Mesenchymal stem cell (in vitro differentiated cells and primary cell): ENCODE data around the gene DZIP1L.

Experiments
- DNase-seq: peaks from one replicate; pipeline ENCODE4 v3.0.0-alpha.2; 2013
- H2AFZ ChIP-seq: one replicate; pipeline ENCODE4 v1.6.1; 2013; ENCODE audit warnings: low read depth, mild to moderate bottlenecking, control low read depth, inconsistent platforms, low read length, moderate library complexity
- H2AK5ac ChIP-seq: 2 replicates; pipeline ENCODE4 v1.6.1; 2013; ENCODE audit warnings: low read length, moderate library complexity, mild to moderate bottlenecking, inconsistent platforms; ENCODE audit not compliant: severe bottlenecking
- H2BK120ac ChIP-seq: one replicate; pipeline ENCODE4 v1.6.1; 2013; ENCODE audit warnings: low read depth, mild to moderate bottlenecking, inconsistent platforms, low read length, moderate library complexity
- H2BK12ac ChIP-seq, 2 experiments: one replicate each; pipeline ENCODE4 v1.6.1; 2013; ENCODE audit warnings: inconsistent platforms in 2 of 2, low read length in 2 of 2, mild to moderate bottlenecking in 2 of 2, moderate library complexity in 2 of 2, control low read depth in 1 of 2
- H2BK15ac ChIP-seq: one replicate; pipeline ENCODE4 v1.6.1; 2013; ENCODE audit warnings: mild to moderate bottlenecking, low read depth, inconsistent platforms; ENCODE audit not compliant: poor library complexity, severe bottlenecking
- H2BK5ac ChIP-seq: 2 replicates; pipeline ENCODE4 v1.6.1; 2013; ENCODE audit warnings: low read depth, mild to moderate bottlenecking, low read length, control low read depth, inconsistent platforms; ENCODE audit not compliant: poor library complexity, severe bottlenecking
- H3K14ac ChIP-seq, 2 experiments: one replicate each; pipeline ENCODE4 v1.6.1; 2013; ENCODE audit warnings: inconsistent platforms in 2 of 2, low read length in 2 of 2, control low read depth in 1 of 2, mild to moderate bottlenecking in 1 of 2, moderate library complexity in 1 of 2
- H3K18ac ChIP-seq, 2 experiments: one replicate each; pipeline ENCODE4 v1.6.1; 2013; ENCODE audit warnings: inconsistent platforms in 2 of 2, low read length in 2 of 2, control low read depth in 1 of 2, low read depth in 1 of 2, mild to moderate bottlenecking in 1 of 2
- H3K23ac ChIP-seq, 2 experiments: one replicate each; pipeline ENCODE4 v1.6.1; 2013; ENCODE audit warnings: inconsistent platforms in 2 of 2, low read length in 2 of 2, mild to moderate bottlenecking in 2 of 2, moderate library complexity in 2 of 2, control low read depth in 1 of 2
- H3K27ac ChIP-seq: 2 replicates; pipeline ENCODE4 v1.5.1; 2013; ENCODE audit warnings: mild to moderate bottlenecking, moderate library complexity, low read length, control low read depth, inconsistent platforms; ENCODE audit not compliant: poor library complexity, severe bottlenecking
- H3K27me3 ChIP-seq, 2 experiments: 2 replicates each; pipeline versions ENCODE4 v1.6.1 to v1.7.0; 2013; ENCODE audit warnings: low read length in 2 of 2, mild to moderate bottlenecking in 2 of 2, moderate library complexity in 2 of 2, control low read depth in 1 of 2, inconsistent platforms in 1 of 2; ENCODE audit not compliant: control insufficient read depth in 1 of 2, insufficient read depth in 1 of 2
- H3K36me3 ChIP-seq, 2 experiments: 2 replicates each; pipeline versions ENCODE4 v1.6.1 to v1.7.0; 2013; ENCODE audit warnings: low read length in 2 of 2, control low read depth in 1 of 2, inconsistent platforms in 1 of 2, low read depth in 1 of 2, mild to moderate bottlenecking in 1 of 2; ENCODE audit not compliant: insufficient read depth in 2 of 2, control insufficient read depth in 1 of 2
- H3K4ac ChIP-seq, 2 experiments: one replicate each; pipeline ENCODE4 v1.6.1; 2013; ENCODE audit warnings: inconsistent platforms in 2 of 2, low read length in 2 of 2, mild to moderate bottlenecking in 2 of 2, moderate library complexity in 2 of 2, control low read depth in 1 of 2, low read depth in 1 of 2
- H3K4me1 ChIP-seq: 2 replicates; pipeline ENCODE4 v1.6.1; 2013; ENCODE audit warnings: low read depth, low read length, control low read depth; ENCODE audit not compliant: control insufficient read depth, insufficient read depth
- H3K4me2 ChIP-seq: 2 replicates; pipeline ENCODE4 v1.6.1; 2013; ENCODE audit warnings: low read length, mild to moderate bottlenecking, inconsistent platforms; ENCODE audit not compliant: poor library complexity, severe bottlenecking
- H3K4me3 ChIP-seq, 2 experiments: 2 replicates each; pipeline versions ENCODE4 v1.5.1 to v1.7.0; 2013; ENCODE audit warnings: low read length in 2 of 2, mild to moderate bottlenecking in 2 of 2, control low read depth in 1 of 2, low read depth in 1 of 2; ENCODE audit not compliant: insufficient read depth in 1 of 2
- H3K79me1 ChIP-seq: replicated peaks from 2 replicates; pipeline ENCODE4 v1.6.1; 2013; ENCODE audit warnings: mild to moderate bottlenecking, control low read depth, low read length, inconsistent platforms; ENCODE audit not compliant: poor library complexity, severe bottlenecking
- H3K9ac ChIP-seq: 2 replicates; pipeline ENCODE4 v1.7.0; 2013; ENCODE audit warnings: mild to moderate bottlenecking, low read length, moderate library complexity
- H3K9me3 ChIP-seq: 2 replicates; pipeline ENCODE4 v1.7.0; 2013; ENCODE audit warnings: mild to moderate bottlenecking, low read length; ENCODE audit not compliant: control insufficient read depth
- H4K8ac ChIP-seq: one replicate; pipeline ENCODE4 v1.6.1; 2013; ENCODE audit warnings: inconsistent platforms, mild to moderate bottlenecking, low read length, moderate library complexity
- H4K91ac ChIP-seq: one replicate; pipeline ENCODE4 v1.6.1; 2013; ENCODE audit warnings: mild to moderate bottlenecking, low read length, inconsistent platforms
- WGBS: methylation state at CpG from one replicate; pipeline ENCODE4 v1.1.7; 2013; ENCODE audit warnings: mixed read lengths; 5-methylcytosine and 5-hydroxymethylcytosine counted together

Gene DZIP1L

DNA sequence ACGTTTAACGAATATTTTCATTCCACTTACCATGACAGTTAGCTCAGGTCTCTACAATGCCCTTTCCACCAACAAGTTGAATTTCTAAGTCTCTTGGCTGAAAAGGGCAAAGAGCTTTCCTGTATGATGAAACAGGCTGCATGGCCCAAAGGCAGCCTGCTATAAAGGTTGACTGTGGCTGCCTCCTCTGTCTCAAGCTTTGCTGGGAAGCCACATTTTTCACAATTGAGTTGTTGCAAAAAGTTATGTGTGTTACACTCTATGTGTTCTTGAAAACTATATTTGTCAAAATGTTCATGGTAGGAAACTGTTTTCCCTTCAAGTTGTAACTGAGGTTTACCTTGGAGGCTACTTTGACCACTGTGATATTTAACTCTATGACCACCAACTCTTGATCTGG, 49.5 kb downstream of the DZIP1L start:
- Histone ChIP-seq H3K18ac (no peak overlapping the region), H3K4me3 (no peak overlapping the region), H3K4ac (no peak overlapping the region), H2AFZ (no peak overlapping the region), H4K8ac (no peak overlapping the region), H2BK15ac (no peak overlapping the region), H3K4me1 (peaks cover 3% of the 10 kb centered on the region), H4K91ac (no peak overlapping the region), H3K4me2 (no peak overlapping the region), H3K27me3 (no peaks in the 10 kb centered on the region), H3K27ac (no peak overlapping the region), H2BK12ac (no peak overlapping the region), H2BK120ac (no peak overlapping the region), H3K36me3 (peaks cover 74 to 77% of the 10 kb centered on the region in 2 experiments), H3K23ac (no peak overlapping the region), H2AK5ac (no peak overlapping the region), H2BK5ac (no peak overlapping the region), H3K9ac (no peak overlapping the region), H3K9me3 (no peaks in the 10 kb centered on the region), H3K79me1 (peaks cover 23% of the 10 kb centered on the region), H3K14ac (no peak overlapping the region)
- WGBS, result 100% methylated on average over 2 of the region's 2 CpGs
- DNase-seq, result no peak

DNA sequence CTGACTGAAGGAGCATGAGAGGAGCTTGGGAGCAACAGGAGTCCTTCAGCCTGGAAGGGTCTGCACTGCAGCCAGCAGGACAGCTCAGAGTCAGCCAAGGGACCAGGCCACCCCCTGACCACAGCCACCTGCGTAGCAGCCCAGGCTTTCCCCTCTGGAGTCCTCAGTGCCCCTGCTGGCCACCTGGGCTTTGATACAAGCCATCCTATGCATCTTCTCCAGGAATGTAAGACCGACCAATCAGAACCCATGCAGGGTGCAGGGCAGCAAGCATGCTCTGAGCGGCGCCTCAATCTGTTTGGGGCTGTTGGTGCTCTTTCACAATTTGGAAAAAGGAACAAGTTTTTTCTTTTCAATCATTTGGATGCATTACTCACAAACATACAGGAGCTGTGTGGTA, 52.0 kb downstream of the DZIP1L start:
- Histone ChIP-seq H2BK5ac (no peak overlapping the region), H2AFZ (no peak overlapping the region), H3K4ac (no peak overlapping the region), H2AK5ac (no peak overlapping the region), H3K79me1 (peaks cover 15% of the 10 kb centered on the region), H2BK15ac (no peak overlapping the region), H3K9me3 (no peaks in the 10 kb centered on the region), H3K27me3 (no peaks in the 10 kb centered on the region), H3K4me3 (no peak overlapping the region), H3K14ac (no peak overlapping the region), H3K23ac (no peak overlapping the region), H3K9ac (no peak overlapping the region), H4K91ac (no peak overlapping the region), H3K27ac (no peak overlapping the region), H3K18ac (no peak overlapping the region), H3K36me3 (peaks cover 60 to 63% of the 10 kb centered on the region in 2 experiments), H3K4me1 (peaks cover 1% of the 10 kb centered on the region), H2BK120ac (no peak overlapping the region), H3K4me2 (no peak overlapping the region), H4K8ac (no peak overlapping the region), H2BK12ac (no peak overlapping the region)
- no peak for DNase-seq
- 89% methylated on average over 2 of the region's 4 CpGs for WGBS

DNA sequence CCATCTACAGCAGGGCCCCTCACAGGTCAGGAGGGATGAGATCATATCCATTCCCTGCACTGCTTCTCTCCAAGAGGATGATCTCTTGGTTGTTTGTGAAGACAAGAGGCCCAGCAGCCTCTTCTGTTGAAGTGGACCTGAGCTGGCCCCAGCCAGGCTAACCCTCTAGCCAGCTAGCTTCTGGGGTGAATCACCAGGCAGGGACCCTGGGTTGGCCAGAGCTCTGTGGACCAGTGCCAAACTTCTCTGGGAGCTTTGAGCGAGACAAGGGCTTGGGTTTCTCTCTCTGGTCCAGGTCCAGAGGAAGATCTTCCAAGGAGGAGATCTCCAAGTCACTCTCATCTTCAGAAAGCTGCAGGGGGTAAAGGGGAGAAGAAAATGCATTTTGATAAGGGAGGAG, 52.8 kb downstream of the DZIP1L start:
- WGBS, result 84% methylated on average over 1 of the region's 1 CpG
- Histone ChIP-seq H4K91ac (no peak overlapping the region), H3K4me2 (no peak overlapping the region), H3K4me3 (no peak overlapping the region), H3K27ac (no peak overlapping the region), H3K9ac (no peak overlapping the region), H3K79me1 (peaks cover 8% of the 10 kb centered on the region), H2AK5ac (no peak overlapping the region), H3K18ac (no peak overlapping the region), H3K9me3 (no peaks in the 10 kb centered on the region), H4K8ac (no peak overlapping the region), H2BK12ac (no peak overlapping the region), H2BK5ac (no peak overlapping the region), H3K4ac (no peak overlapping the region), H3K4me1 (peaks cover 1% of the 10 kb centered on the region), H3K14ac (no peak overlapping the region), H3K27me3 (no peaks in the 10 kb centered on the region), H3K23ac (no peak overlapping the region), H2AFZ (no peak overlapping the region), H2BK15ac (no peak overlapping the region), H2BK120ac (no peak overlapping the region), H3K36me3 (peaks cover 52 to 56% of the 10 kb centered on the region in 2 experiments)
- peak; percentile 25 for DNase-seq

DNA sequence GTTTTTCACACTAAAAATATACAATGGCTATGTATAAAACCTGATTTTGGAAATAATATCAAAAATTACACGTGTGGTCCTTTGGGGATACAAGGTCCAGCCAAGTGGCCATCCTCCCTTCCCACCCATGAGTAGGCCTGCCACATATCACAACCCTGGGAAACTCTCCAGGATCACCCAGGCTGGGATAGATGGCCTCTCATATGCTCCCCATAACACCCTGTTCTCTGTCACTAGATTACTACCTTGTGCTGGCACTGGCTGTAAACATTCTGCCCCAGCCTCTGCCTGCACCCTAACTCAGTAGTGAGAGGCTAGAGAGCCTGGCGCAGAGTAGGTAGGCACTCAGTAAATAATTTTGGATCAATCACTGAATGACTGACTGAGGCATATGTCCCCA, 53.4 kb downstream of the DZIP1L start:
- Histone ChIP-seq H2BK15ac (no peak overlapping the region), H3K9ac (no peak overlapping the region), H3K4me2 (no peak overlapping the region), H3K18ac (no peak overlapping the region), H3K4me1 (peaks cover 1% of the 10 kb centered on the region), H2BK5ac (no peak overlapping the region), H4K91ac (no peak overlapping the region), H2BK120ac (no peak overlapping the region), H3K4me3 (no peak overlapping the region), H3K14ac (no peak overlapping the region), H3K27me3 (no peaks in the 10 kb centered on the region), H3K9me3 (no peaks in the 10 kb centered on the region), H2AFZ (no peak overlapping the region), H3K27ac (no peak overlapping the region), H3K36me3 (peaks cover 48 to 54% of the 10 kb centered on the region in 2 experiments), H3K4ac (no peak overlapping the region), H3K23ac (no peak overlapping the region), H3K79me1 (peaks cover 4% of the 10 kb centered on the region), H2AK5ac (no peak overlapping the region), H2BK12ac (no peak overlapping the region), H4K8ac (no peak overlapping the region)
- WGBS, result 89% methylated on average over 2 of the region's 2 CpGs
- no peak for DNase-seq
